GM12878 (cell line): Measurements from ENCODE around the gene SOX18. TPM values are rescaled to one million over a fixed set of nuclear protein-coding genes. Genes with fewer than 3 reads are reported as not detected.

ENCODE experiments used
- ATAC-seq: fragments of 200-7000 bp; cut with Tn5 transposase; 3 replicates; pipeline ENCODE4 v1.9.1; 2020; ENCODE audit warnings: mild to moderate bottlenecking, moderate library complexity
- BruUV-seq: library from RNA; stranded (reverse); fragments of 400-500 nt; replicated peaks from 2 replicates; lab custom pipeline; 2021; lab: Mats Ljungman, UMichigan
- CTCF ChIA-PET: fragments of 300-600 bp; sonication (Branson Sonifier 250); formaldehyde crosslinking; extraction: SDS; loops from one replicate; lab custom pipeline; 2021; ENCODE audit warnings: inconsistent platforms; lab: Yijun Ruan, JAX
- POLR2A ChIA-PET: fragments of 350-600 bp; formaldehyde crosslinking; extraction: SDS; loops from one replicate; lab custom pipeline; 2021; ENCODE audit warnings: inconsistent platforms; lab: Charles Lee
- RAD21 ChIA-PET: fragments of 300-600 bp; sonication (Branson Sonifier 250); formaldehyde crosslinking; loops from one replicate; lab custom pipeline; 2023; ENCODE audit warnings: antibody characterized with exemption; ENCODE audit not compliant: unreplicated experiment; lab: Charles Lee
- SMC1A ChIA-PET: fragments of 300-600 bp; sonication (Branson Sonifier 250); formaldehyde crosslinking; loops from one replicate; lab custom pipeline; 2023; ENCODE audit not compliant: unreplicated experiment, uncharacterized antibody; lab: Charles Lee
- DNase-seq: peaks from one replicate; pipeline ENCODE4 v3.0.0-alpha.2; 2011; ENCODE audit warnings: low read depth, low spot score
- FAIRE-seq: peaks from 3 replicates; lab custom pipeline; 2011; peaks lifted over from hg19 to GRCh38; lab: Jason Lieb, UNC
- H2AFZ ChIP-seq: 2 replicates; pipeline ENCODE4 v1.6.0; 2011; ENCODE audit warnings: low read depth, low read length, control low read depth; ENCODE audit not compliant: control insufficient read depth
- H3K27ac ChIP-seq: 2 replicates; pipeline ENCODE4 v1.5.1; 2011; ENCODE audit warnings: control low read depth; ENCODE audit not compliant: control insufficient read depth, insufficient read depth
- H3K27me3 ChIP-seq, 2 experiments: replicated peaks in 1 of 2; 2 replicates each; pipeline versions ENCODE4 v1.6.0 to v1.6.1; 2011; ENCODE audit warnings: low read length in 1 of 2; ENCODE audit not compliant: control insufficient read depth in 2 of 2, insufficient read depth in 2 of 2
- H3K36me3 ChIP-seq, 2 experiments: 2 replicates each; pipeline ENCODE4 v1.5.1; 2011; ENCODE audit warnings: low read length in 1 of 2; ENCODE audit not compliant: control insufficient read depth in 2 of 2, insufficient read depth in 2 of 2
- H3K4me1 ChIP-seq: 2 replicates; pipeline ENCODE4 v1.6.1; 2011; ENCODE audit warnings: mild to moderate bottlenecking, low read length, moderate library complexity, mixed read lengths; ENCODE audit not compliant: control insufficient read depth, insufficient read depth
- H3K4me2 ChIP-seq: 2 replicates; pipeline ENCODE4 v1.6.0; 2011; ENCODE audit warnings: control low read depth; ENCODE audit not compliant: control insufficient read depth, insufficient read depth
- H3K4me3 ChIP-seq: fragments of 200-600 bp; sonication (generic); 2 replicates; pipeline ENCODE4 v1.5.1; 2016
- H3K79me2 ChIP-seq: 2 replicates; pipeline ENCODE4 v1.6.0; 2011; ENCODE audit warnings: low read length; ENCODE audit not compliant: control insufficient read depth, insufficient read depth
- H3K9ac ChIP-seq: 2 replicates; pipeline ENCODE4 v1.8.0; 2011; ENCODE audit warnings: low read length, control low read depth, mixed read lengths; ENCODE audit not compliant: control insufficient read depth, insufficient read depth
- H3K9me3 ChIP-seq: replicated peaks from 3 replicates; pipeline ENCODE4 v1.5.1; 2011; ENCODE audit warnings: mild to moderate bottlenecking, low read length; ENCODE audit not compliant: control insufficient read depth, insufficient read depth
- H4K20me1 ChIP-seq: 2 replicates; pipeline ENCODE4 v1.6.0; 2011; ENCODE audit not compliant: control insufficient read depth, insufficient read depth
- JUNB ChIP-seq: IDR thresholded peaks from 2 replicates; pipeline ENCODE4 v1.6.1; 2016; ENCODE audit warnings: antibody characterized with exemption, mild to moderate bottlenecking
- SMAD5 ChIP-seq: IDR thresholded peaks from 2 replicates; pipeline ENCODE4 v1.6.1; 2016; ENCODE audit warnings: antibody characterized with exemption, low read depth
- WGBS: methylation state at CpG from one replicate; pipeline ENCODE4 v1.1.6; 2016; ENCODE audit warnings: low lambda C conversion rate; ENCODE audit not compliant: insufficient replicate concordance, insufficient coverage; ENCODE audit errors: missing lambda C conversion rate; 5-methylcytosine and 5-hydroxymethylcytosine counted together
- in situ Hi-C: fragments of 300-500 bp; cut with MboI; formaldehyde crosslinking; loops from 9 replicates; pipeline ENCODE4 v1.14.3; 2018; ENCODE audit warnings: mixed read lengths
- intact Hi-C: fragments of 100-400 bp; cut with micrococcal nuclease; formaldehyde crosslinking; loops from one replicate; pipeline ENCODE4 v1.14.2; 2022; ENCODE audit not compliant: unreplicated experiment
- polyA plus RNA-seq, 11 experiments: library from polyadenylated mRNA; depleted of rRNA in 4 of 11; unstranded in 6 of 11; stranded (reverse) in 5 of 11; fragments of >200 nt; fragmentation: Nextera tagmentation in 4 of 11; fragmentation: Illumina TruSeq in 1 of 11; extraction: Ambion mirVana in 4 of 11; extraction: Trizol in 1 of 11; gene quantifications; 1 replicate in 1 of 11; 2 replicates in 10 of 11; pipeline versions ENCODE4 v1.2.1 to v1.2.3, GENCODE V29; 2011 to 2016; ENCODE audit warnings: inconsistent platforms in 2 of 11, missing spikeins in 2 of 11, low read depth in 1 of 11
- total RNA-seq, 4 experiments: library from RNA; depleted of rRNA in 3 of 4; stranded (reverse); fragments of >200 nt in 3 of 4; fragmentation: Illumina TruSeq in 1 of 4; extraction: Trizol in 1 of 4; gene quantifications; 2 replicates each; pipeline versions ENCODE4 v1.2.1 to v1.2.3, GENCODE V29; 2013 to 2021
- TF ChIP-seq, protein P1 (sequence below): fragments of 450-650 bp; IDR thresholded peaks from 2 replicates; pipeline ENCODE4 v1.6.1; 2016; ENCODE audit warnings: mild to moderate bottlenecking

Gene SOX18
- total and polyA plus RNA-seq, 10 of the 15 experiments (the other 5 are each of a cell fraction or from before 2014, with no cell fraction given), result 0.05 to 5.6 (median 0.28) TPM; not detected in 3

DNA sequence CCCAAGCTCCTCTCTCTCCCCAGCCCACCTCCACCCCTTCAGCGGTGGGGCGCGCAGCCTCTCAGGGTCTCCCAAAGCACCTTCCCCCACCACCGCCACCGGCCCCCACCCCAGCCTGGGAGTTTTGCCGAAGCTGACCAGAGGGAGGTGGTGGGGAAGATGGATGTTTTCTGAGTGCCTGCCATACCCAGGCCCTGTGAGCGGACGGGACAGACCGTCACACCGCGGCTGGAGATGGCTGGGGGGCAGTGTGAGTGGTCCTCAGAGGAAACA is 7.7 kb downstream of the SOX18 start:
- 28% methylated on average over 5 of the region's 11 CpGs for WGBS
- Histone ChIP-seq H3K4me3 (peak overlapping the region; percentile 64), H4K20me1 (no peaks in the 10 kb centered on the region), H3K27me3 (peaks cover 0 to 5% of the 10 kb centered on the region in 2 experiments; a peak in 1 of 4 replicates), H3K36me3 (no peaks in the 10 kb centered on the region), H3K9me3 (no peaks in the 10 kb centered on the region), H3K4me2 (peak overlapping the region; percentile 90), H3K27ac (peak overlapping the region; percentile 62), H3K79me2 (peaks cover 4% of the 10 kb centered on the region; the same call in 1 of the 2 replicates), H3K9ac (peak overlapping the region; percentile 84), H2AFZ (peak overlapping the region; percentile 75), H3K4me1 (peaks cover 22% of the 10 kb centered on the region)
- POLR2A ChIA-PET, result interaction anchor here (0.6 to 7.2 kb wide), 6 partner anchors 15 to 1154 kb away, joined by 4 to 63 read pairs (median 8); partner anchors contain the start of genes OPRL1, PRPF6, RGS19 and SAMD10
- SMC1A ChIA-PET, result interaction anchor here (0.6 to 1.1 kb wide), 2 partner anchors 61 to 84 kb away, joined by 3 read pairs; partner anchors contain the start of gene PRPF6
- RAD21 ChIA-PET, result interaction anchor here (1.0 to 4.3 kb wide), 4 partner anchors 13 to 61 kb away, joined by 3 to 78 read pairs (median 6); partner anchors contain the start of genes OPRL1, PRPF6, RGS19 and SAMD10
- intact Hi-C loops (no loop called here), in situ Hi-C loops (no loop called here)
- FAIRE-seq (no peak), DNase-seq (no peak), ATAC-seq (no peak)
- CTCF ChIA-PET, result interaction anchor here (0.5 to 9.1 kb wide), 6 partner anchors 9 to 504 kb away, joined by 3 to 108 read pairs (median 4); partner anchors contain the start of genes PRPF6 and SAMD10
- TF ChIP-seq, protein P1, sequence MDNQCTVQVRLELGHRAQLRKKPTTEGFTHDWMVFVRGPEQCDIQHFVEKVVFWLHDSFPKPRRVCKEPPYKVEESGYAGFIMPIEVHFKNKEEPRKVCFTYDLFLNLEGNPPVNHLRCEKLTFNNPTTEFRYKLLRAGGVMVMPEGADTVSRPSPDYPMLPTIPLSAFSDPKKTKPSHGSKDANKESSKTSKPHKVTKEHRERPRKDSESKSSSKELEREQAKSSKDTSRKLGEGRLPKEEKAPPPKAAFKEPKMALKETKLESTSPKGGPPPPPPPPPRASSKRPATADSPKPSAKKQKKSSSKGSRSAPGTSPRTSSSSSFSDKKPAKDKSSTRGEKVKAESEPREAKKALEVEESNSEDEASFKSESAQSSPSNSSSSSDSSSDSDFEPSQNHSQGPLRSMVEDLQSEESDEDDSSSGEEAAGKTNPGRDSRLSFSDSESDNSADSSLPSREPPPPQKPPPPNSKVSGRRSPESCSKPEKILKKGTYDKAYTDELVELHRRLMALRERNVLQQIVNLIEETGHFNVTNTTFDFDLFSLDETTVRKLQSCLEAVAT, result peak; percentile 36; the same call in 1 of the 2 replicates
- peak; percentile 9; the same call in 1 of the 2 replicates for TF ChIP-seq SMAD5
- no peak for TF ChIP-seq JUNB
- BruUV-seq, result no TSS peak
